ENCODE results near the gene OR10A3. TPM values are rescaled to one million over a fixed set of nuclear protein-coding genes. Genes with fewer than 3 reads are reported as not detected.

Gene OR10A3
- total RNA-seq, 4 donors from 2014 or later: not detected

GRCh38 chr11:7941146-7941545 is 362 bp downstream of the OR10A3 start:
- no peak for ATAC-seq
- TF ChIP-seq POLR2A (IDR thresholded peaks at IDR 0.05) (no peak), POLR2AphosphoS5 (IDR thresholded peaks at IDR 0.05) (no peak), EP300 (IDR thresholded peaks at IDR 0.05) (no peak)
- TF ChIP-seq, protein P1, sequence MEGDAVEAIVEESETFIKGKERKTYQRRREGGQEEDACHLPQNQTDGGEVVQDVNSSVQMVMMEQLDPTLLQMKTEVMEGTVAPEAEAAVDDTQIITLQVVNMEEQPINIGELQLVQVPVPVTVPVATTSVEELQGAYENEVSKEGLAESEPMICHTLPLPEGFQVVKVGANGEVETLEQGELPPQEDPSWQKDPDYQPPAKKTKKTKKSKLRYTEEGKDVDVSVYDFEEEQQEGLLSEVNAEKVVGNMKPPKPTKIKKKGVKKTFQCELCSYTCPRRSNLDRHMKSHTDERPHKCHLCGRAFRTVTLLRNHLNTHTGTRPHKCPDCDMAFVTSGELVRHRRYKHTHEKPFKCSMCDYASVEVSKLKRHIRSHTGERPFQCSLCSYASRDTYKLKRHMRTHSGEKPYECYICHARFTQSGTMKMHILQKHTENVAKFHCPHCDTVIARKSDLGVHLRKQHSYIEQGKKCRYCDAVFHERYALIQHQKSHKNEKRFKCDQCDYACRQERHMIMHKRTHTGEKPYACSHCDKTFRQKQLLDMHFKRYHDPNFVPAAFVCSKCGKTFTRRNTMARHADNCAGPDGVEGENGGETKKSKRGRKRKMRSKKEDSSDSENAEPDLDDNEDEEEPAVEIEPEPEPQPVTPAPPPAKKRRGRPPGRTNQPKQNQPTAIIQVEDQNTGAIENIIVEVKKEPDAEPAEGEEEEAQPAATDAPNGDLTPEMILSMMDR (IDR thresholded peaks at IDR 0.05): no peak
- no peaks in the 10 kb centered on the region for H3K36me3 ChIP-seq
- peaks cover 6% of the 10 kb centered on the region for H3K27me3 ChIP-seq
- no peak overlapping the region for H3K4me3 ChIP-seq
- H3K27ac ChIP-seq: no peak overlapping the region
- 55 to 62% methylated on average over 4 to 5 of the region's 5 CpGs for WGBS, 2 donors (ENCODE audit: low coverage in 1 of 2)
- H3K4me1 ChIP-seq: no peaks in the 10 kb centered on the region
- H3K9me3 ChIP-seq: peaks cover 0 to 33% (median 0%) of the 10 kb centered on the region in 3 donors

DNA sequence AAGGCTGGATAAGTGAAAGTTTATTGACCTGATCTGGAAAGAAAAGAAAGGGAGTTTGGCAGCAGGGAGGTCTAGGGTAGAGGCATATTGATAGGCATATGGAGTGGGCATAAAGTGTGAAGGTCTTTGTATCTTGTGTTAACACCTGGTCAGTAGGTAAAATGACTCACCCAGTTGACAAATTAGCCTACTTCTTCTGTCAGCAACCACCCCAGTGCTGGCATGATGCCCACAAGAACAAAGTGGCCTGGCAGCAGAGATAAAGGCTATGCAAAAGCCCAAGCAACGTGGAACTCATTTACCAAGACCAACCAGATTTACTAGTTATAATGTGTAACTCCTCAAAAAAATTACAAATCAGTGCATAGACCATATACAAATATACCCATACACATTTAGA is 4.9 kb downstream of the OR10A3 start:
- no peak for ATAC-seq
- 40 to 42% methylated on average over 1 of the region's 1 CpG for WGBS, 2 donors (ENCODE audit: low coverage in 1 of 2)
- no peak for TF ChIP-seq EP300 (IDR thresholded peaks at IDR 0.05)
- TF ChIP-seq POLR2A (IDR thresholded peaks at IDR 0.05): no peak
- no peak for TF ChIP-seq POLR2AphosphoS5 (IDR thresholded peaks at IDR 0.05)
- TF ChIP-seq, protein P1 (IDR thresholded peaks at IDR 0.05): no peak

DNA sequence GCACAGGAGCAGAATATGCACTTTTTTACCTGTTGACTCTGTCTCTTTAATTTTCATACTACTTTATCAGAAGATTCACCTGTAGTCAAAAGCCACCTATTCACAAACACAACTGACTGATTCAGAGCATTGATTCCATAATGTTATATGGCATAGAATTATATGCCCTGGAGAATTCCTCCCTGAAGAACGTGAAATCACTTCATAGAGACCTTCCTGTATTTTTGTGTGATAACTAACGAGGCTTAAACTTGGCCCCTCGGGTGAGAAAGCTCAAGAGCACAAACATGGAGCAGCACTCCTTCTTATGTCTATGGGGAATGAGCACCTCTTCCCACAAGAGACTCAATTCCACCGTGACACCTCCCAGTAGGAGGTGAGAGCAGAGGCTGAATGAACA is 10.3 kb downstream of the OR10A3 start, which contains the start of gene OR10A6:
Gene OR10A6 (minus strand): TSS at position 101 of the 400 bp plus-strand sequence. CDS start 2,606 bp downstream, outside the sequence.
- ATAC-seq: no peak
- no peak for TF ChIP-seq POLR2AphosphoS5 (IDR thresholded peaks at IDR 0.05)
- no peak for TF ChIP-seq EP300 (IDR thresholded peaks at IDR 0.05)
- TF ChIP-seq, protein P1 (IDR thresholded peaks at IDR 0.05): no peak
- TF ChIP-seq POLR2A (IDR thresholded peaks at IDR 0.05): no peak
- peaks cover 3% of the 10 kb centered on the region for H3K27me3 ChIP-seq
- H3K9me3 ChIP-seq: no peaks in the 10 kb centered on the region
- no peak within 1 kb of the TSS for H3K4me3 ChIP-seq
- no peaks in the 10 kb centered on the region for H3K4me1 ChIP-seq
- H3K36me3 ChIP-seq: no peaks in the 10 kb centered on the region
- 60 to 62% methylated on average over 1 to 2 of the region's 4 CpGs for WGBS, 2 donors (ENCODE audit: low coverage in 1 of 2)
- H3K27ac ChIP-seq: no peak within 1 kb of the TSS

More for the DNA sequence above, 4.9 kb downstream of the OR10A3 start:
- no peak overlapping the region for H3K4me3 ChIP-seq
- no peaks in the 10 kb centered on the region for H3K4me1 ChIP-seq
- H3K27ac ChIP-seq: no peak overlapping the region
- H3K27me3 ChIP-seq: no peaks in the 10 kb centered on the region
- H3K9me3 ChIP-seq: no peaks in the 10 kb centered on the region
- H3K36me3 ChIP-seq: no peaks in the 10 kb centered on the region

- Histone ChIP-seq H3K27ac (no peak overlapping the region), H3K9me3 (no peaks in the 10 kb centered on the region), H3K36me3 (no peaks in the 10 kb centered on the region), H3K4me1 (no peaks in the 10 kb centered on the region), H3K4me3 (no peak overlapping the region), H3K27me3 (peaks cover 3% of the 10 kb centered on the region)
- no peak for ATAC-seq
- 79 to 83% methylated on average over 6 of the region's 6 CpGs for WGBS, 2 donors (ENCODE audit: low coverage in 1 of 2)
- TF ChIP-seq POLR2AphosphoS5 (IDR thresholded peaks at IDR 0.05): no peak
- no peak for TF ChIP-seq EP300 (IDR thresholded peaks at IDR 0.05)
- TF ChIP-seq, protein P1 (IDR thresholded peaks at IDR 0.05): no peak
- no peak for TF ChIP-seq POLR2A (IDR thresholded peaks at IDR 0.05)
Measured at GRCh38 chr11:7927635-7928034, 13.9 kb downstream of the OR10A3 start.

DNA sequence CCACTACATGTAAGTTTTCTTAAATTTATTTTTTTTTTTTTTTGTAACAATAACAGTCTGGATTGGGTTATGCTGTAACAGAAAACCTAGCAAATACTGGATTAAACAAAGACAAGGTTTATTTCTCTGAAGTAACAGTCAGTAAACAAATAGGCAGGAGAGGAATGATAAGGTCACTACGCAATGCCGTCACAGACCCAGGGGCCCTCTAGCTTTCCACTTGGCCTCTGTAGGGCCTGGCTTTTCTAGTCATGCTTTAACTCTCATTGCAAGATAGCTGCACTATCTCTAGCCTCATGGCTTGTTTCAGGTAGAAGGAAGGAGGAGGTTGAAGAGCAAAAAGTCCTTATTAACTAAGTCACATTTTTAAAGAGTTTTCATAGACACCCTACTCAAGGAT is 17.0 kb downstream of the OR10A3 start:
- ATAC-seq: no peak
- Histone ChIP-seq H3K36me3 (no peaks in the 10 kb centered on the region), H3K27me3 (no peaks in the 10 kb centered on the region), H3K4me1 (no peaks in the 10 kb centered on the region), H3K9me3 (no peaks in the 10 kb centered on the region), H3K27ac (no peak overlapping the region), H3K4me3 (no peak overlapping the region)
- WGBS, 2 donors (ENCODE audit: low coverage in 1 of 2): 30 to 50% methylated on average over 2 of the region's 2 CpGs
- TF ChIP-seq, protein P1 (IDR thresholded peaks at IDR 0.05): no peak
- TF ChIP-seq EP300 (IDR thresholded peaks at IDR 0.05) (no peak), POLR2AphosphoS5 (IDR thresholded peaks at IDR 0.05) (no peak), POLR2A (IDR thresholded peaks at IDR 0.05) (no peak)
